Hepatocyte (in vitro differentiated cells): ENCODE measurements around the gene AK1.

ENCODE experiments used
- EZH2 ChIP-seq: fragments of 200-600 bp; sonication (generic); IDR thresholded peaks from 2 replicates; pipeline ENCODE4 v1.6.1; 2016; ENCODE audit warnings: antibody characterized with exemption, mild to moderate bottlenecking, borderline replicate concordance
- EZH2phosphoT487 ChIP-seq: fragments of 200-600 bp; sonication (generic); IDR thresholded peaks from one replicate; pipeline ENCODE4 v1.6.1; 2018; ENCODE audit warnings: antibody characterized with exemption, mild to moderate bottlenecking, low read depth, moderate library complexity; ENCODE audit not compliant: unreplicated experiment, severe bottlenecking

- TF ChIP-seq EZH2 (no peak), EZH2phosphoT487 (no peak)
Measured at GRCh38 chr9:127871531-127871930, 5.9 kb downstream of the AK1 start.
